Ovary (tissue), 9 donors: ENCODE results near the gene CHKA. TPM values are rescaled to one million over a fixed set of nuclear protein-coding genes. Genes with fewer than 3 reads are reported as not detected.

Experiments used
- DNase-seq, 5 donors: peaks; one replicate each; pipeline ENCODE4 v3.0.0-alpha.2; 2019 to 2020
- H3K27ac ChIP-seq, 2 donors: fragments of 200-600 bp; one replicate each; pipeline versions ENCODE4 v1.5.1 to v1.8.0; 2019 to 2022
- H3K27me3 ChIP-seq: fragments of 200-600 bp; one replicate; pipeline ENCODE4 v1.8.0; 2022
- H3K36me3 ChIP-seq: fragments of 200-600 bp; sonication (generic); one replicate; pipeline ENCODE4 v1.5.1; 2019
- H3K4me1 ChIP-seq: one replicate; pipeline ENCODE4 v1.8.1; 2013; ENCODE audit warnings: mild to moderate bottlenecking, moderate library complexity; ENCODE audit not compliant: insufficient read depth
- H3K4me3 ChIP-seq: fragments of 200-600 bp; sonication (generic); one replicate; pipeline ENCODE4 v1.5.1; 2017
- H3K9me3 ChIP-seq, 2 donors: fragments of 200-600 bp in 1 of 2; sonication (generic) in 1 of 2; one replicate each; pipeline versions ENCODE4 v1.5.1 to v1.8.1; 2013 to 2019; ENCODE audit warnings: mild to moderate bottlenecking in 1 of 2, moderate library complexity in 1 of 2
- EP300 ChIP-seq: sonication (generic); formaldehyde crosslinking; IDR thresholded peaks from one replicate; pipeline ENCODE4 v1.6.1; 2017; ENCODE audit warnings: antibody characterized with exemption
- POLR2A ChIP-seq: fragments of 450-650 bp; IDR thresholded peaks from one replicate; pipeline ENCODE4 v1.6.1; 2017; ENCODE audit warnings: antibody characterized with exemption, mild to moderate bottlenecking, moderate library complexity
- WGBS, 3 donors: extraction: QIAGEN DNeasy Blood & Tissue Kit in 1 of 3; methylation state at CpG; one replicate each; pipeline versions ENCODE4 v1.1.5 to v1.1.7; 2013 to 2017; 5-methylcytosine and 5-hydroxymethylcytosine counted together
- intact Hi-C, 4 donors: fragments of 100-400 bp; cut with DNase I; formaldehyde crosslinking; loops; one replicate each; pipeline versions ENCODE4 v1.11.0 to v1.15.1; 2022 to 2023
- polyA plus RNA-seq, 2 donors: library from polyadenylated mRNA; stranded (reverse); fragments of 200-250 nt in 1 of 2; fragments of 350-450 nt in 1 of 2; fragmentation: Illumina TruSeq in 1 of 2; extraction: RNeasy Lipid Tissue Mini Kit (QIAGEN cat#74804) in 1 of 2; gene quantifications; one replicate each; pipeline ENCODE4 v1.2.3, GENCODE V29; 2013 to 2014
- total RNA-seq, 7 donors: library from RNA; depleted of rRNA in 2 of 7; stranded (reverse); fragments of >200 nt in 2 of 7; fragmentation: NEBNext Ultra II Directional in 3 of 7; extraction: Animal tissue kit (Norgen Biotek cat#: 25700) in 3 of 7; gene quantifications; one replicate each; pipeline versions ENCODE4 v1.1.0 to v1.2.4, GENCODE V29; 2016 to 2023
- TF ChIP-seq, protein P1 (sequence below), 3 donors: fragments of 450-650 bp in 2 of 3; fragments of 200-600 bp in 1 of 3; IDR thresholded peaks; one replicate each; pipeline versions ENCODE4 v1.5.1 to v1.8.0; 2016 to 2022; ENCODE audit warnings: antibody characterized with exemption in 3 of 3, mild to moderate bottlenecking in 1 of 3
- donor health status: DM: no; HTN: no; CAD: no; lungs with moderate emphysema.
- donor health status: DM: no; HTN: no; CAD: no.
- donor health status: Bipolar disorder and iron deficiency.
- donor health status: DM: yes; HTN: yes; CAD: no.
- donor health status: DM: no; HTN: no; CAD: no.
- donor health status: DM: yes; HTN: yes; CAD: no.

CHKA gene
- total and polyA plus RNA-seq, 9 donors, result 15.6 to 45.3 (median 30.5) TPM

DNA sequence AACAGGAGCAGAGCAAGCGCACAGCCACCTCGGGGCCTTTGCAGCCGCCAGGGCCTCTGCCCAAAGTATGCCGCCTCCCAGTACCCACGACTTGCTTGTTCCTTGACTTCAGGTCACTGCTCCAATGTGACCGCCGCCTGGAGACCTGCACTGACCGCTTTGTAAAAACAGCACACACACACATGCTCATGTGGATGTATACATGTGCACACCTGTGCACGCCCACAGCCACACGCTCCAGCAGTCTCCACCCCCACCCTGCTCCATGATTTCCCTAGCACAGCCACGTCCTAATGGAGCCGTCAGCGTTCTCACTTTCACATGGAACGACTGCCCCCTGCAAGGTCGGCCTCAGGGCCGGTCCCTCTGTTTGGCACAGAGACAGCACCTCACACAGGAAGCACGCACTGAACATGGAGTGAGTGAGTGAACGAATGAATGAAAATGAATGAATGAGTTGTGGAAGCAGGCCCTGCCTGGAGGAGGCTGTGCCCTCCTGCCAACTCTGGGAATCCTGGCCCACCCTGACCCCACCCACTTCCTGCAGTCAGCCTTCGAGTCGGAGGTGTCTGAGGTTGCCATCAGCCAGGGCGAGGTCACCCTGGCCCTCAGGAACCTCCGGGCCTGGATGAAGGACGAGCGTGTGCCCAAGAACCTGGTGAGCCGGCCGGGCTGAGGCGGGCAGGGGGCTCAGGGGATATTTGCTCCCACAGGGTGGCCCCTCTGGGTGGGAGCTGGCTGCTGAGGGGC, 103.0 kb downstream of the CHKA start:
- no peak overlapping the region for H3K27ac ChIP-seq
- H3K27me3 ChIP-seq, result no peaks in the 10 kb centered on the region
- H3K9me3 ChIP-seq, result no peaks in the 10 kb centered on the region
- no peaks in the 10 kb centered on the region for H3K36me3 ChIP-seq
- intact Hi-C loops, result no loop called here
- no peak overlapping the region for H3K4me3 ChIP-seq
- no peaks in the 10 kb centered on the region for H3K4me1 ChIP-seq
- WGBS, 3 donors, result 67 to 79% (median 77%) methylated on average over 27 of the region's 27 CpGs
- TF ChIP-seq POLR2A (no peak), EP300 (no peak)
- TF ChIP-seq, protein P1, sequence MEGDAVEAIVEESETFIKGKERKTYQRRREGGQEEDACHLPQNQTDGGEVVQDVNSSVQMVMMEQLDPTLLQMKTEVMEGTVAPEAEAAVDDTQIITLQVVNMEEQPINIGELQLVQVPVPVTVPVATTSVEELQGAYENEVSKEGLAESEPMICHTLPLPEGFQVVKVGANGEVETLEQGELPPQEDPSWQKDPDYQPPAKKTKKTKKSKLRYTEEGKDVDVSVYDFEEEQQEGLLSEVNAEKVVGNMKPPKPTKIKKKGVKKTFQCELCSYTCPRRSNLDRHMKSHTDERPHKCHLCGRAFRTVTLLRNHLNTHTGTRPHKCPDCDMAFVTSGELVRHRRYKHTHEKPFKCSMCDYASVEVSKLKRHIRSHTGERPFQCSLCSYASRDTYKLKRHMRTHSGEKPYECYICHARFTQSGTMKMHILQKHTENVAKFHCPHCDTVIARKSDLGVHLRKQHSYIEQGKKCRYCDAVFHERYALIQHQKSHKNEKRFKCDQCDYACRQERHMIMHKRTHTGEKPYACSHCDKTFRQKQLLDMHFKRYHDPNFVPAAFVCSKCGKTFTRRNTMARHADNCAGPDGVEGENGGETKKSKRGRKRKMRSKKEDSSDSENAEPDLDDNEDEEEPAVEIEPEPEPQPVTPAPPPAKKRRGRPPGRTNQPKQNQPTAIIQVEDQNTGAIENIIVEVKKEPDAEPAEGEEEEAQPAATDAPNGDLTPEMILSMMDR (IDR thresholded peaks at IDR 0.05), result no peak
- no peak for DNase-seq

- H3K27ac ChIP-seq, result no peak overlapping the region
- H3K36me3 ChIP-seq, result no peaks in the 10 kb centered on the region
- no peak for DNase-seq
- TF ChIP-seq, protein P1 (IDR thresholded peaks at IDR 0.05), result no peak
- TF ChIP-seq EP300, result no peak
- no peak for TF ChIP-seq POLR2A
- no peaks in the 10 kb centered on the region for H3K27me3 ChIP-seq
- intact Hi-C loops, result no loop called here
- peaks cover 3% of the 10 kb centered on the region for H3K4me1 ChIP-seq
- WGBS, 3 donors, result 56 to 60% (median 57%) methylated on average over 15 to 16 of the region's 16 CpGs
- H3K9me3 ChIP-seq, result no peaks in the 10 kb centered on the region
- H3K4me3 ChIP-seq, result no peak overlapping the region
Measured at GRCh38 chr11:68016904-68017817, 104.0 kb downstream of the CHKA start.

DNA sequence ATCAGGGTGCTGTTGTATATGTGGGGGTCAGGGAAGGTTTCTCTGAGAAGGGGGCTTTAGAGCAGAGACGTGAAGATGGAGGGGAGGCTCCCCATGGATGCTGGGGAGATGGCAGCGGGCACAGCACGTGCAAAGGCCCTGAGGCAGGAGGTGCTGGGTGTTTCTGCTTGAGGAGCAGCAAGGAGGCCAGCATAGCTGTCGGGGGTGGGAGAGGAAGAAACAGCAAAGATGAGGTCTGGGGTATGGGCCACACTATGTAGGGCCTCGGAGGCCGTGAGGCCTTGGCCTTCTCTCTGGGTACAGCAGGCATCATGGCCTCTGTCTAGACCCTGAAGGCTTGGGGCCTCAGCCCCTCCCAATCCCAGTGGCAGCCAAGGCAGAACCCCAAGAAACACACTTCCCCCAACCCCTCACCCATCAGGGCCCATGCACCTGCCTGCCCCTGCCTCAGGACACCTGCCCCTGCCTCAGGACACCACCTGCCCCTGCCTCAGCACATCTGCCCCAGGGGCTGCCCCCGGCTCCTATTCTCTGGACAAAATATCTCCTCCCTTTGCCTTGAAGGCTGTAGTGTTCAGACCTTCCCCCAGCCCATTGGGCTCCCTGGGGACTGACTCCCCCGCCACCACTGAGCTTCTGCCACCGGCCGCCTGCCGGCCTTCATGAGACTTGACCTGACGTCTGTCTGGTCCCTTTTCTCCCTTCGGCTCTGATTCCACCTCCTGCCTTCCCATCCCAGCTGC, 104.9 kb downstream of the CHKA start:
- no peaks in the 10 kb centered on the region for H3K9me3 ChIP-seq
- 61 to 66% (median 62%) methylated on average over 13 of the region's 13 CpGs for WGBS, 3 donors
- intact Hi-C loops, result no loop called here

GRCh38 chr11:68015467-68015866, 105.7 kb downstream of the CHKA start:
- no peak overlapping the region for H3K27ac ChIP-seq

More for the DNA sequence above, 104.9 kb downstream of the CHKA start:
- DNase-seq, result no peak
- Histone ChIP-seq H3K36me3 (no peaks in the 10 kb centered on the region), H3K4me1 (peaks cover 3% of the 10 kb centered on the region), H3K27ac (no peak overlapping the region), H3K4me3 (no peak overlapping the region), H3K27me3 (no peaks in the 10 kb centered on the region)
- TF ChIP-seq POLR2A (no peak), EP300 (no peak)
- TF ChIP-seq, protein P1 (IDR thresholded peaks at IDR 0.05), result no peak

More at GRCh38 chr11:68015467-68015866, 105.7 kb downstream of the CHKA start:
- Histone ChIP-seq H3K36me3 (no peaks in the 10 kb centered on the region), H3K9me3 (no peaks in the 10 kb centered on the region), H3K27me3 (no peaks in the 10 kb centered on the region), H3K4me1 (peaks cover 3% of the 10 kb centered on the region), H3K4me3 (no peak overlapping the region)
- intact Hi-C loops, result no loop called here
- DNase-seq, result no peak
- 97 to 98% (median 98%) methylated on average over 8 of the region's 8 CpGs for WGBS, 3 donors
- TF ChIP-seq, protein P1 (IDR thresholded peaks at IDR 0.05), result no peak
- TF ChIP-seq POLR2A (no peak), EP300 (no peak)
